SK-N-SH treated with all-trans-retinoic acid at 6 μM for 48 hours (cell line): ENCODE results near the gene FMNL1.
A peak's percentile ranks its signal among the peaks of the same experiment; 100 is the strongest.

Source experiments
- ATAC-seq: fragments of 200-7000 bp; cut with Tn5 transposase; 3 replicates; pipeline ENCODE4 v1.9.1; 2020; ENCODE audit warnings: mild to moderate bottlenecking, moderate library complexity
- ARNTL ChIP-seq: fragments of 450-650 bp; formaldehyde crosslinking; IDR thresholded peaks from 2 replicates; pipeline ENCODE4 v1.5.0; 2020; ENCODE audit warnings: low read depth, mild to moderate bottlenecking, moderate library complexity, borderline replicate concordance
- BACH2 ChIP-seq: fragments of 250-450 bp; sonication (Bioruptor Pico); IDR thresholded peaks from 2 replicates; pipeline ENCODE4 v1.9.0; 2021; ENCODE audit warnings: mild to moderate bottlenecking, borderline replicate concordance
- CSDC2 ChIP-seq: fragments of 250-450 bp; sonication (Bioruptor Pico); IDR thresholded peaks from 2 replicates; pipeline ENCODE4 v1.5.0; 2020; ENCODE audit warnings: mild to moderate bottlenecking, moderate library complexity
- CSRNP3 ChIP-seq: fragments of 250-450 bp; sonication (Bioruptor Pico); IDR thresholded peaks from 2 replicates; pipeline ENCODE4 v1.5.1; 2021; ENCODE audit warnings: mild to moderate bottlenecking, moderate library complexity
- ESRRG ChIP-seq: fragments of 250-450 bp; sonication (Bioruptor Pico); IDR thresholded peaks from 2 replicates; pipeline ENCODE4 v1.6.1; 2021; ENCODE audit warnings: mild to moderate bottlenecking
- GLIS3 ChIP-seq: fragments of 250-450 bp; sonication (Bioruptor Pico); IDR thresholded peaks from 2 replicates; pipeline ENCODE4 v1.5.0; 2020; ENCODE audit warnings: mild to moderate bottlenecking, moderate library complexity
- ISL1 ChIP-seq: fragments of 250-450 bp; sonication (Bioruptor Pico); IDR thresholded peaks from 2 replicates; pipeline ENCODE4 v2.1.2; 2022; ENCODE audit warnings: mild to moderate bottlenecking, moderate library complexity
- OSR1 ChIP-seq: fragments of 250-450 bp; sonication (Bioruptor Pico); IDR thresholded peaks from 2 replicates; pipeline ENCODE4 v1.8.0; 2022; ENCODE audit warnings: moderate library complexity, mild to moderate bottlenecking, inconsistent platforms
- PATZ1 ChIP-seq: fragments of 250-450 bp; sonication (Bioruptor Pico); IDR thresholded peaks from 2 replicates; pipeline ENCODE4 v1.8.0; 2020; ENCODE audit warnings: mild to moderate bottlenecking, moderate library complexity, borderline replicate concordance
- POU6F1 ChIP-seq: fragments of 250-450 bp; sonication (Bioruptor Pico); IDR thresholded peaks from 2 replicates; pipeline ENCODE4 v1.8.0; 2021; ENCODE audit warnings: low read depth, mild to moderate bottlenecking, moderate library complexity, borderline replicate concordance
- TCF4 ChIP-seq: fragments of 250-450 bp; sonication (Bioruptor Pico); IDR thresholded peaks from 2 replicates; pipeline ENCODE4 v1.8.0; 2021; ENCODE audit warnings: mild to moderate bottlenecking, moderate library complexity, borderline replicate concordance
- TSHZ2 ChIP-seq: fragments of 250-450 bp; sonication (Bioruptor Pico); IDR thresholded peaks from 2 replicates; pipeline ENCODE4 v1.5.0; 2020; ENCODE audit warnings: mild to moderate bottlenecking, moderate library complexity
- ZC3H10 ChIP-seq: fragments of 250-450 bp; sonication (Bioruptor Pico); IDR thresholded peaks from 2 replicates; pipeline ENCODE4 v1.5.1; 2021; ENCODE audit warnings: mild to moderate bottlenecking, moderate library complexity
- ZNF565 ChIP-seq: fragments of 450-650 bp; formaldehyde crosslinking; conservative IDR thresholded peaks from 2 replicates; pipeline ENCODE4 v1.5.0; 2020; ENCODE audit warnings: low read depth, mild to moderate bottlenecking, moderate library complexity
- ZNF70 ChIP-seq: fragments of 450-650 bp; formaldehyde crosslinking; IDR thresholded peaks from 2 replicates; pipeline ENCODE4 v1.5.0; 2020; ENCODE audit warnings: mild to moderate bottlenecking, moderate library complexity

The FMNL1 gene

GRCh38 chr17:45256114-45256966, 34.7 kb downstream of the FMNL1 start:
- no peak for ATAC-seq
- TF ChIP-seq GLIS3 (CRISPR knock-in tag): no peak
- no peak for TF ChIP-seq PATZ1 (CRISPR knock-in tag)
- no peak for TF ChIP-seq POU6F1 (CRISPR knock-in tag)
- no peak for TF ChIP-seq ZNF70
- no peak for TF ChIP-seq ARNTL (CRISPR knock-in tag)
- TF ChIP-seq TCF4: no peak
- TF ChIP-seq, all 23 proteins: peak for 0

GRCh38 chr17:45257115-45257514, 35.4 kb downstream of the FMNL1 start:
- ATAC-seq: no peak
- no peak for TF ChIP-seq ZNF565 (CRISPR knock-in tag)
- TF ChIP-seq TSHZ2 (CRISPR knock-in tag): no peak
- TF ChIP-seq TCF4: no peak
- no peak for TF ChIP-seq BACH2
- TF ChIP-seq CSRNP3 (CRISPR knock-in tag): no peak
- TF ChIP-seq OSR1 (CRISPR knock-in tag): no peak
- TF ChIP-seq ZC3H10 (CRISPR knock-in tag): no peak
- TF ChIP-seq ESRRG: no peak
- no peak for TF ChIP-seq PATZ1 (CRISPR knock-in tag)

- no peak for ATAC-seq
- TF ChIP-seq CSDC2: no peak
These were observed 37.3 kb downstream of the FMNL1 start for GRCh38 chr17:45258981-45259380.

GRCh38 chr17:45260204-45260783, 38.6 kb downstream of the FMNL1 start:
- ATAC-seq: 0 out of 3 replicates have a peak, but pooled peaks have one; percentile 2
- TF ChIP-seq GLIS3 (CRISPR knock-in tag) (no peak), ZNF565 (CRISPR knock-in tag) (no peak), ZNF70 (no peak), ISL1 (CRISPR knock-in tag) (no peak), ZC3H10 (CRISPR knock-in tag) (no peak)
